T-helper 2 cell treated with Interferon-gamma antibody and Interleukin-4, amounts not matched to agents 100 ng/mL and 5 ng/mL, for 36 hours (primary cell): ENCODE data around the gene GZF1. TPM values are rescaled to one million over a fixed set of nuclear protein-coding genes. Genes with fewer than 3 reads are reported as not detected.

Experiments
- intact Hi-C: fragments of 100-400 bp; cut with micrococcal nuclease; formaldehyde crosslinking; loops from one replicate; pipeline ENCODE4 v1.15.1; 2023
- total RNA-seq: library from RNA; stranded (reverse); gene quantifications from 2 replicates; pipeline ENCODE4 v1.2.3, GENCODE V29; 2022

The GZF1 gene
- total RNA-seq, 1 donor from 2014 or later = 14.3 TPM

- intact Hi-C loops = no loop called here
These were observed 42.2 kb downstream of the GZF1 start for GRCh38 chr20:23404196-23404595.

- intact Hi-C loops = no loop called here
These were observed 44.9 kb downstream of the GZF1 start for GRCh38 chr20:23406880-23407279.

- intact Hi-C loops = no loop called here
These were observed 45.9 kb downstream of the GZF1 start for GRCh38 chr20:23407781-23408464.

GRCh38 chr20:23408957-23409356 lies 47.0 kb downstream of the GZF1 start:
- intact Hi-C loops = no loop called here

GRCh38 chr20:23409800-23410199 lies 47.8 kb downstream of the GZF1 start:
- intact Hi-C loops = no loop called here

- intact Hi-C loops = no loop called here
These were observed 49.1 kb downstream of the GZF1 start for GRCh38 chr20:23410916-23411695.

GRCh38 chr20:23412026-23412425 lies 50.0 kb downstream of the GZF1 start:
- intact Hi-C loops = no loop called here

GRCh38 chr20:23413862-23414422 lies 52.0 kb downstream of the GZF1 start:
- intact Hi-C loops = no loop called here

GRCh38 chr20:23414526-23415188 lies 52.7 kb downstream of the GZF1 start:
- intact Hi-C loops = no loop called here

GRCh38 chr20:23415555-23415954 lies 53.6 kb downstream of the GZF1 start:
- intact Hi-C loops = no loop called here

- intact Hi-C loops = no loop called here
These were observed 54.1 kb downstream of the GZF1 start for GRCh38 chr20:23415959-23416583.

GRCh38 chr20:23417861-23418260 lies 55.9 kb downstream of the GZF1 start:
- intact Hi-C loops = no loop called here

- intact Hi-C loops = no loop called here
These were observed 57.6 kb downstream of the GZF1 start for GRCh38 chr20:23419657-23419994.

GRCh38 chr20:23419995-23420901 lies 58.3 kb downstream of the GZF1 start:
- intact Hi-C loops = loop anchor here (1.0 kb wide), 1 partner anchor 21 kb away; no protein-coding TSS in a partner anchor

- intact Hi-C loops = loop anchor here (1.0 kb wide), 4 partner anchors 22 to 71 kb away; partner anchors contain the start of genes GZF1 and NXT1
These were observed 59.3 kb downstream of the GZF1 start, which contains the start of gene NAPB for GRCh38 chr20:23420943-23421931. NAPB (minus strand) TSS chr20:23421488; CDS start chr20:23421402, 86 bp downstream.
